Central memory CD8-positive, alpha-beta T cell (primary cell): ENCODE results near the gene COPS3.

ENCODE experiments used
- ATAC-seq: fragments of 150-1000 bp; cut with Tn5 transposase; replicated peaks from 2 replicates; pipeline ENCODE4 v1.10.0; 2022; ENCODE audit warnings: mild to moderate bottlenecking, moderate FRiP score, moderate number of reproducible peaks; ENCODE audit not compliant: poor library complexity, severe bottlenecking; ENCODE audit errors: extremely low read depth
- DNase-seq, 2 donors: peaks; one replicate each; pipeline ENCODE4 v3.0.0; 2021; ENCODE audit warnings: low spot score in 2 of 2
- H3K27ac Mint-ChIP-seq: one replicate; pipeline ENCODE4 v1.8.0; 2022; ENCODE audit warnings: low read depth, mild to moderate bottlenecking, moderate library complexity, mixed read lengths
- H3K27me3 Mint-ChIP-seq: one replicate; pipeline ENCODE4 v1.8.0; 2022; ENCODE audit warnings: mixed read lengths
- H3K36me3 Mint-ChIP-seq: one replicate; pipeline ENCODE4 v1.8.0; 2022; ENCODE audit warnings: mild to moderate bottlenecking, moderate library complexity, mixed read lengths; ENCODE audit not compliant: insufficient read depth
- H3K4me1 Mint-ChIP-seq: one replicate; pipeline ENCODE4 v1.8.0; 2022; ENCODE audit warnings: mixed read lengths
- H3K4me3 Mint-ChIP-seq: one replicate; pipeline ENCODE4 v1.8.0; 2022; ENCODE audit warnings: mild to moderate bottlenecking, moderate library complexity, mixed read lengths
- H3K9me3 Mint-ChIP-seq: one replicate; pipeline ENCODE4 v1.8.0; 2022; ENCODE audit warnings: mixed read lengths

Gene COPS3

DNA sequence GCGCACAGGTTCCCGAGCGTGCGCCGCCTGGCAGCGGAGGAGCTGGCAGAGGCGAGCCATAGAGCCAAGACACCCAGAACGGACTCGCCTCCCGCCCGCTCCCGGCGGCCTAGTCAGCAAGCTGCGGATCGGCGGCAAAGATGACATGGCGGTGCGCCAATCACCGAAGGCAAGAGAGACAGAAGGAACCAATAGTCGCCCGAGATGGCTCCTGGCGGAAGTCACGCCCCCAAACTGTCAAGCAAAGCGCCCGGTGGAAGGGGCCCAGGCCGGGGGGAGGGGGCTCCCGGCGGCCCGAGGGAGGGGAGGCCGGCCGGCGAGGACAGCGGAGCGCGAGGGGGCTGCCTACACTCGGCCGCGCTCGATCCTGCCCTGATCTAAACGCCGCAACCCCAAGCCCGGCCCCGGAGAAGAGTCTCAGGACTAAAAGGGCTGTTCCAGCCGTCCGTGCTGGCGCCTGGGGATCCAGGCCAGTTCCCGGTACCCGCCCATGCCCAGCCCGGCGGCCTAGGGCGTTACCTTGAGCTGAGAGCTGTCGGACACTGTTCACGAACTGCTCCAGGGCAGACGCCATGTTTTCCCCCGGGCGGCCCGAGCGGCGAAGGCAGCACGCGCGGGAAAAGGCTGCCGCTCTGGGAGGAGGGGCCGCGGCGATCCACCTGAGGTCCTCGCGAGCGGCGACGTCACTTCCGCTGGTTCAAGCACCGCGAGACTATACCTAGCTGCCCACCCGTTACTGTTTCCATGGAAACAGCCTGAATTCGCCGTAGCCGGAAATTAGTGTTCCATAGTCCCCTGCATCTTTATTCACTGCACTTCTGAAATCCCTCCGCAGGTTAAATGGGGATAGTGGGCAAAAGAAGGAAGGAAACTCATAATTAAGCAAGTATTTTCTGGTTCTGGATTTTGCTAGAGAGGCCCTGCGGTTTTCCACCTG lies at the start of gene COPS3:
TSS of gene COPS3 (minus strand) at position 634 of the 937 bp plus-strand sequence. CDS start at position 574, 60 bp downstream.
- peaks cover 28% of the 10 kb centered on the region for H3K36me3 Mint-ChIP-seq
- H3K27ac Mint-ChIP-seq: peak within 1 kb of the TSS; percentile 92
- peak; percentile 95 for ATAC-seq
- H3K27me3 Mint-ChIP-seq: no peaks in the 10 kb centered on the region
- H3K9me3 Mint-ChIP-seq: no peaks in the 10 kb centered on the region
- H3K4me1 Mint-ChIP-seq: peaks cover 26% of the 10 kb centered on the region
- H3K4me3 Mint-ChIP-seq: peak within 1 kb of the TSS; percentile 92
- DNase-seq: peak; percentile 92 to 93

DNA sequence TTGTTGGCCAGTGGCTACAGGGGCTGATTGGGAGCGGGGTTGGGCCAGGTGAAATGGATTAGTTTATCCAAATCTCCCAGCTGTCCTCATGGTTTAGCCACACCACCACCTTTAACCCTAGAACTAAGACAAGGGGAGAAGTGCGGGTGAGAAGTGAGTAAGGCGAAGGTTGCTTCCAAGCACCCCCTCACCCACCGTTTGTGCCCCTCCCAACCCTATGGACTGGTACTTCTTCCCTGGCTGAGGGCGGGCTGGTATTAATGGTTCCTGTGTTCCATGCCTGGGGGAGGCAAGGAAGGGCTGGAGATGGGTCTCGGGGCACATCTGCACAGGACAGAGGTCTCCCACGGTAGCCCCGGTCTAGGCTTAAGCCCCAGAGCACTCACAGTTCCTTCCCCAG lies 47.2 kb upstream of the COPS3 start:
- Mint-ChIP-seq H3K4me1 (no peaks in the 10 kb centered on the region), H3K27me3 (no peaks in the 10 kb centered on the region), H3K36me3 (peaks cover 4% of the 10 kb centered on the region)

DNA sequence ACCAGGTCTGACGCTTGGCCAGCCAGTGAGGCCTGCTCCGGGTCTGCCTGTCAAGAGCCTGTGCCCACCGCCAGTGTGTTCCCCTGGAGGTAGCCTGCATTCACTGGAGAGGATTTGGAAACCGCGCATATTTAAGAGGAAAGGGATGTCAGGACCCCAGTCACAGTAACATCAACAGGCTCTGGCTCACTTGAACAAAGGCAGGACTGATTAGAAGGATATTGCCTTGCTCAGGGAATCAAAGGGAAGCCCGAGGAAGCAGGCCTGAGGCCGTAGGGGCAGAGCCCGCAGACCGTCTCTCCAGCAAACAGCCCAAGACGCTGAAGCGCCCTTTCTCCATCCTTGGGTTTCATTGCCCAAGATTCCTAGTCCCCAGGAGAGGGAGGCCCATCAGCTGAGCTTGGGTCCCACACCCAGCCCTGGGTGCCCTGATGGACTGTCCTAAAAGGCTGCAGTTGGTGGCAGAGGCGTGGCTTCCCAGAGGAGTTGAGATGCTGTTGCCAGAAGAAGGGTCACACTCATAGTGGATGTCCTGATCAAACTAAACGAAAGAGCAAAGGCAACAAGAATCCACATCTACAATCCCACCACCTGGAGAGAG lies 45.3 kb upstream of the COPS3 start:
- no peaks in the 10 kb centered on the region for H3K4me1 Mint-ChIP-seq
- no peak overlapping the region for H3K4me3 Mint-ChIP-seq

More for the DNA sequence above, 47.2 kb upstream of the COPS3 start:
- Mint-ChIP-seq H3K4me3 (no peak overlapping the region), H3K27ac (no peak overlapping the region), H3K9me3 (no peaks in the 10 kb centered on the region)
- no peak for DNase-seq
- no peak for ATAC-seq

DNA sequence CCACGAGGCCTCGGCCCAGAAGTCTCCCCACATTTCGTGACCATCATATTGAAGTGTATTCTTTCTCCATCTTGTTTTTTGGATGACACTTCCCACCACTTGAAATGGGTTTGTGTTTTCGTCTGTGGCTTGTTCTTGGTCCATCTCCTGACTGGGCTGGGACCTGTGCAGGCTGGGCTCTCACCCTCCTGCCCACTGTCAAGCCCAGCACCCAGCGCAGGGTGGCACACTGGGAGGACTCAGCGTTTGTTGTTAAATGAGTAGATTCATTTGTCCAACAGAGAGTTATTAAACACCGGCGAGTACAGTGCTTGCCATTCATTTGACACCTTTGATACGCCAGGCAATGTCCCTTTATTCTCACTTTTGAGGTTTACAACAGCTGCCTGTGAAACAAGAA lies 44.8 kb upstream of the COPS3 start:
- no peak for DNase-seq
- H3K9me3 Mint-ChIP-seq: no peaks in the 10 kb centered on the region
- no peaks in the 10 kb centered on the region for H3K27me3 Mint-ChIP-seq
- no peak overlapping the region for H3K4me3 Mint-ChIP-seq
- H3K4me1 Mint-ChIP-seq: no peaks in the 10 kb centered on the region
- H3K36me3 Mint-ChIP-seq: peaks cover 4% of the 10 kb centered on the region
- no peak overlapping the region for H3K27ac Mint-ChIP-seq
- ATAC-seq: no peak

More for the DNA sequence above, 45.3 kb upstream of the COPS3 start:
- H3K9me3 Mint-ChIP-seq: no peaks in the 10 kb centered on the region
- ATAC-seq (no peak), DNase-seq (no peak)
- no peaks in the 10 kb centered on the region for H3K27me3 Mint-ChIP-seq
- no peak overlapping the region for H3K27ac Mint-ChIP-seq
- peaks cover 4% of the 10 kb centered on the region for H3K36me3 Mint-ChIP-seq

DNA sequence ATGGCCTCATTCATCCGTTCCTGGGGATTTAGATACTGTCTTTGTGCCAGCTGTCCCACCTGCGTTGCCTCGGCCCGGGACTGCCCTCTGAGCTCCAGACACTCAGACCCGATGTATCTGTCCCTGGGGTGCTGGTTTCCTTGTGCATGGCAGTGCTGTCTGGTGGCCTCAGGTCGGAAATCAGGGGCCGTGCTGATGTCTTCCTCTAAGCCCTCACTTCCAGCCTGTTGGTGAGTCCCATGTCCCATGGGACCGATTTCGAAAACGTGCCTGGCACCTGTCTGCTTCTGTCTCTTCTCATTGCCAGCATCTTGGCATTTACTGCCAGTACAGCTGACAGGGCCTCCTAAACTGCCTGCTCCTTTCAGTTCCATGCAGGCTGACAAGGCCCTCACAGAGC lies 44.2 kb upstream of the COPS3 start:
- Mint-ChIP-seq H3K27me3 (no peaks in the 10 kb centered on the region), H3K36me3 (peaks cover 4% of the 10 kb centered on the region), H3K4me3 (no peak overlapping the region), H3K4me1 (no peaks in the 10 kb centered on the region), H3K27ac (no peak overlapping the region), H3K9me3 (no peaks in the 10 kb centered on the region)
- DNase-seq (no peak), ATAC-seq (no peak)

DNA sequence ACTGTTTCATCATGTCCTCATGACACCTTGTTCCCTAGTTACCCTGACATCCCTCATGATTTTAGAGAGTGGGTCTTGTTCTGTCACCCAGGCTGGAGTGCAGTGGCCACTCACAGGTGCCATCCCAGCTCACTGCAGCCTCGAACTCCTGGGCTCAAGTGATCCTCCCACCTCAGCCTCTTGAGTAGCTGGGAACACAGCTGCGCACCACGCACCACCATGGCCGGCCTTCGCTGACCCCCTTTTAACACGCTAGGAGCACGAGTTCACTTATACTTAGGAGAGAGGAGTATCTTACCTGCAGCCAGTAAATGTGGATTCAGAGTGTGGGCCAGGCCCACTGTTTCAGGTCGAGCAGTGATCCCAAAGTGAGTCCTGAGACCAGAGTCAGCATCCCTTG lies 43.6 kb upstream of the COPS3 start:
- H3K9me3 Mint-ChIP-seq: no peaks in the 10 kb centered on the region
- H3K36me3 Mint-ChIP-seq: peaks cover 4% of the 10 kb centered on the region
- ATAC-seq (no peak), DNase-seq (no peak)
- H3K4me1 Mint-ChIP-seq: no peaks in the 10 kb centered on the region
- H3K27me3 Mint-ChIP-seq: no peaks in the 10 kb centered on the region
- no peak overlapping the region for H3K4me3 Mint-ChIP-seq
- no peak overlapping the region for H3K27ac Mint-ChIP-seq

DNA sequence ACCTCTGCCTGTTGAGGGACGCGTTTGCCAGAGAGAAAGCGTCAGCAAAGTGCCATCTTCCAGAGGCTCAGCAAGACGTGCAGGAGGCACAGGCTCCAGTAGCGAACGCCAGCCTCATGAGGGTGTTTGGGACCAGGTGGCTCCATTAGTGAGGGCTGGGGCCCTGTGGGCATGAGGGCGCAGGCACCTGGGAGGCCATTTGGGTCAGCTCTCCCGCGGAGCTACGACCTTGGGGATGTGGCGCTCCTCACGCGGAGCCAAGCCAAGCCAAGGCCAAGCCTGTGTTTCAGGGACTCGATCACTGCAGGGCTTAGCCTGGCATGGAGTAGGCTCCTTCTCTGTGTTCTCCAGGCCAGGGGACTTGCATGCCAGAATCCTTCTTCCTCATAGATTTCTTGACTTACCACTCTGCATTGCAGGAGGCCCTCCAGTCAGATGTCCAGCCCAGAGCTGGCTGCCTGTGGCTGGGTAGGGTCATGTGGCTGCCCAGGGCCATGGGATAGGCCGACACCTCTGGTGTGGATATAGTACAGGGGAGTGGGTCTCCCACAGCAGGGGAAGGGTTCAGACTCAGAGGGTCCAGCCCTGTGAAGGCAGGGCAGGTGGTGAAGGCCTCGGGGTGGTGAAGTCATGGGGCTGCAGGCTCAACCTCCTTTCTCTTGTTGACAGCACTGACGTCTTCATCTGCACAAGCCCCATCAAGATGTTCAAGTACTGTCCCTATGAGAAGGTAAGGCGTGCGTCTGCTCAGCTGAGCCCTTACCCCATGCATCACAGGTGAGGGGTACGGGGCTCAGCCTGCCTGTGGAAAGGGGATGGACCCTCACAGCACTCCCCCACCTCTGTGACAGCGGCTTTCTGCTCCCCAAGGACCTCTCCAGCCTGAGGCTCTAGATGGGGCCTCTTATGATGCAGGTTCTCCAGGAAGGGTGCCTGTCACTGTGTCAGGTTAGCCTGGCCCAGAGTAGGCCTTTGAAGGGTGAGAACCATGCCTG lies 41.8 kb upstream of the COPS3 start:
- Mint-ChIP-seq H3K9me3 (no peaks in the 10 kb centered on the region), H3K27ac (no peak overlapping the region), H3K4me3 (no peak overlapping the region), H3K27me3 (no peaks in the 10 kb centered on the region), H3K36me3 (peaks cover 3% of the 10 kb centered on the region), H3K4me1 (no peaks in the 10 kb centered on the region)
- no peak for DNase-seq
- ATAC-seq: no peak

DNA sequence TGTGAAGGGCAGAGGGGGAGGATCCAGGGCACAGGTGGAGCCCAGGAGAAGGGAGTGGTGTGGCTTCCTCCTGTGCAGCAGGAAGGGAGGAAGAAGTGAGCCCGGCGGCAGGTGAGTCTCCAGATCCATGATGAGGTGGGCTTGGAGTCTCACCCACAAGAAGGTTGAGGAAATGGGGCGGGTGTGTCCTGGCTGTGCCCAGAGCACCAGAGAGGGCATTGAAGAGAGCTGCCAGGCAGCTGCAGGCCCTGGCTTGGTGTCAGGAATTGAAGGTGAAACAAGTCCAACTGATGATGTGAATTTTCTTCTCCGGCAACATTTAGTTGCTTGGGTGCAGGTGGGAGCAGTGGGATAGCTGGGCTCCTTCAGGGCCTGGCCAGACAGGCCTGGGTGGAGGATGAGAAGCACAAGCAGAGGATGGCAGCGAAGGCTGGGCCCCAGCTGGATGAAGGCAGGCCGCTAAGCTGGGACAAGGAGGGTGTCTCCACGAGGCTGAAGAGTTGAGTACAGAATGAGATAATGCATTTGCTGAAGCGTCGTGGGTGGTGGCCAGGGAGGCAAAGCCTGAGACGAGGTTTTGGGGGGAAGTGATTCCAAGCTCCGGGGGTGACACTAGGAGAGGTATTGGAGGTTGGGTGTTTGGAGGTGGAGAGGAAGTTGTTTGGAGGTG lies 40.4 kb upstream of the COPS3 start:
- Mint-ChIP-seq H3K4me3 (no peak overlapping the region), H3K27ac (no peak overlapping the region), H3K27me3 (no peaks in the 10 kb centered on the region), H3K4me1 (no peaks in the 10 kb centered on the region), H3K9me3 (no peaks in the 10 kb centered on the region), H3K36me3 (peaks cover 2% of the 10 kb centered on the region)
- no peak for DNase-seq
- no peak for ATAC-seq

DNA sequence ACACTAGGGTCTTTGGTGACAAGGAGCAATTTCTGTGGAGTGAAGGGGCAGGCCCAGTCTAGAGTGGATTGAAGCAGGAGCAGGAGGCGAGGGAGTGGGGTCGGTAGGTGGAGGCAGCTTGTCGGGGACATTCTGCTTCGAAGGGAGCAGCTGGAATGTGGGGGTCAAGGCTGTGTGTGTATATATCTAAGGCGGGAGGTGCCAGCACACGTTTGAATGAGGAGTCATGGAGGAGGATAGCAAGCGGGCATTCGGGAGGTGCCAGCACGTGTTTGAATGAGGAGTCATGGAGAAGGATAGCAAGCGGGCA lies 39.8 kb upstream of the COPS3 start:
- no peak for ATAC-seq
- H3K27me3 Mint-ChIP-seq: no peaks in the 10 kb centered on the region
- peaks cover 2% of the 10 kb centered on the region for H3K36me3 Mint-ChIP-seq
- no peak for DNase-seq
- no peak overlapping the region for H3K27ac Mint-ChIP-seq
- no peaks in the 10 kb centered on the region for H3K9me3 Mint-ChIP-seq
- H3K4me1 Mint-ChIP-seq: no peaks in the 10 kb centered on the region
- H3K4me3 Mint-ChIP-seq: no peak overlapping the region

DNA sequence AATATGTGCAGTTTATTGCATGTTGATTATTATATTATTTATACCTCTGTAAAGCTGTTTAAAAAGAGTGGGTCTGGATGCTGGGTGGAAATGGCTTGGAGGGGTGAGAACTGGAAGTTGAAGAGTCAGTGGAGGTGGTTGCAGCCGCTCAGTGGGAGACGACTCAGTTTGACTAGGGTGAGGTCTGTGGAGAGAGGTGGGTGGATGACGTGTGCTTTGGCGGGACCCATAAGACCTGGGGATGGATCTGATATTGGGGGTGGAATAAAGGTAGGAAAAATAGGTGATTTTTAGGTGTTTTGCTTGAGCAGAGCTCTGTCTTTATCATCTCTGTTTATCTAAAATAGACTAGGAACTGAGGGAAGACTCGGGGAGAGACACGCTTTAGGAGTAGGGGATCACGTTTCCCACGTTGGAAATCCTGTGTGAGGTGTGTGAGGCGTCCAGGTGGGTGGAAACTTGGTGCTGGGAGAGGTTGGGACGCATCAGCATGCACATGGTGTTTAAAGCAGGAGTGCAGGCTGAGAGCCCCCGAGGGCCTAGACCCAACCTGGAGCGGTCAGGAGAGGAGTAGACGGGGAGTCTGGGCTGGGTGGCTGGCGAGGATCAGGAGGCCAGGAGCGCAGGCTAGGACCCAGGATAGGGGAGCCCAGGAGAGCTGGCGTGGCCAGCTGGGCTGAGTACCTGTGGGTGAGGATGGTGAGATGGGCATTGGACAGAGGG lies 39.3 kb upstream of the COPS3 start:
- ATAC-seq (no peak), DNase-seq (no peak)
- Mint-ChIP-seq H3K4me3 (no peak overlapping the region), H3K36me3 (peaks cover 2% of the 10 kb centered on the region), H3K4me1 (no peaks in the 10 kb centered on the region), H3K27ac (no peak overlapping the region), H3K9me3 (no peaks in the 10 kb centered on the region), H3K27me3 (no peaks in the 10 kb centered on the region)

DNA sequence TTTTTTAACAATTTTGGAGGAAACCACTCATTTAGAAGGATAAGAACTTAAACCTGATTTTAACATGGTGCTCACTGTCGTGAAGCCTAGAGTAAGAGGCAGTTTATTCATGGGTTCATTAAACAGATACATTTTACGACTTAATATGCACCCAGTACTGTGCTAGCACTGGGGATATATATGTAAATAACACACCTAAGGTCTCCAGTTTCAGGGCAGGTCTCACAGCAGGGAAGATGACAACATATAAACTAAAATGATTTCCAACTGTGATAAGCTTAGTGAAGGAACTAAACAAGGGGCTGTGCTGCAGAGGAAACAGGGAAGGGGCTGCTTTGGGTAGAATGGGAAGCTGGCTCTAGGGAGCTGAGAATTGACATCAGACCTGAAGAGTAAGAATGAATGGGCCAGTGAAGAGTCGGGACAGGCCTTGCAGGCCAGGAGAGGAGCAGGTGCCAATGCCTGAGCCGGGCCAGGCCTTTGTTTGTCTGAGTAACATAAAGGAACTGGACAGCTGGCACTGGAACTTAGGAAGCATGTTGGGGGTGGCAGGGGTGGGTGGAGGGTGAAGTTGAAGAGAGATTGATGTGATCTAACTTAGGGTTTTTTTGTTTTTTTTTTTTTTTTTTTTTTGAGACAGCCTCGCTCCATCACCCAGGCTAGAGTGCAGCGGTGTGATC lies 34.2 kb upstream of the COPS3 start:
- no peak for DNase-seq
- no peak for ATAC-seq
- Mint-ChIP-seq H3K36me3 (no peaks in the 10 kb centered on the region), H3K4me1 (peaks cover 6% of the 10 kb centered on the region), H3K4me3 (no peak overlapping the region), H3K27me3 (no peaks in the 10 kb centered on the region), H3K9me3 (no peaks in the 10 kb centered on the region), H3K27ac (no peak overlapping the region)
